NCI-H146 (cell line): Measurements from ENCODE around the gene FOXP1.
A peak's percentile ranks its signal among the peaks of the same experiment; 100 is the strongest.

Source experiments
- DNase-seq: peaks from one replicate; lab custom pipeline; 2025; lab: John Stamatoyannopoulos, UW

FOXP1 gene

GRCh38 chr3:71072986-71073385, 510.5 kb downstream of the FOXP1 start:
- DNase-seq: no peak

DNA sequence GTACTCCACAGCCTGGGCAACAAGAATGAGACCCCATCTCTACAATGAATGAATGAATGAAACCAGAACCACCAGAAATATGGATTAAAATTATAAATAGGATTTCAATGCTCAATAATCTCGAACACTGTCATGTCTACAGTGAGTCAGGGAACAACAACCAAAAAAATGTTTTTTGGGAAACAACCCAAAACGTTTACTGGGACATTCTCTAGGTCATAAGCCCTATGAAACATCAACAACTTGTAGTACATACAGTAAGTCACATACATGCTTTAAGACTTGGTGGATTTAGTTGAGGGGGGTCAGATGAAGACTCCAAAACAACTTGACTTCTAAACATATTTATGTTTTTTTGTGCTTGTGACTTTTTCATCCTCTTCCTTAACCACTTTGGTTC, 511.2 kb downstream of the FOXP1 start:
- DNase-seq: no peak

GRCh38 chr3:71070497-71071463, 512.7 kb downstream of the FOXP1 start:
- DNase-seq: no peak

- peak; percentile 49 for DNase-seq
These were observed 513.7 kb downstream of the FOXP1 start for GRCh38 chr3:71069797-71070196.

GRCh38 chr3:71067977-71068654, 515.4 kb downstream of the FOXP1 start:
- DNase-seq: no peak

DNA sequence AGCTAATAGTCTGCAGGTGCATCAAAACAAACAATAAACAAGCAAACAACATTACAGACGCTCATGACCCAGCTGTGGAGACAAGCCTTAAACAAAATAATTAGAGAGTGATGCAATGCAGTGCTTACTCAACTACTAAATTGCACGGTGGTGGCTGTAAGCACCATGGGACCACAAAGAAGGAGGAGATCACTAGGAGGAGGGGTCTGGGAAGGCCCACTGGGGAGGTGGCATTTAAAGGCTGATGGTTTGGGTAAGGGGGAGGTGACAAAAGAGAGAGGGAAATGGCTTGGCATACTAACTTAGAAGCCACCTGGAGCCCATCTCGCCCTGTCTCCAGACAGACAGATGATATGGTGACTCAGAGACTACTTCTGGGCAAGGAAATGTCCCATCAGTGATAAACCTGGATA, 516.7 kb downstream of the FOXP1 start:
- DNase-seq: no peak

- no peak for DNase-seq
These were observed 517.2 kb downstream of the FOXP1 start for GRCh38 chr3:71066356-71066755.

- no peak for DNase-seq
These were observed 517.8 kb downstream of the FOXP1 start for GRCh38 chr3:71065764-71066013.

GRCh38 chr3:71064956-71065763, 518.4 kb downstream of the FOXP1 start:
- peak; percentile 67 for DNase-seq

DNA sequence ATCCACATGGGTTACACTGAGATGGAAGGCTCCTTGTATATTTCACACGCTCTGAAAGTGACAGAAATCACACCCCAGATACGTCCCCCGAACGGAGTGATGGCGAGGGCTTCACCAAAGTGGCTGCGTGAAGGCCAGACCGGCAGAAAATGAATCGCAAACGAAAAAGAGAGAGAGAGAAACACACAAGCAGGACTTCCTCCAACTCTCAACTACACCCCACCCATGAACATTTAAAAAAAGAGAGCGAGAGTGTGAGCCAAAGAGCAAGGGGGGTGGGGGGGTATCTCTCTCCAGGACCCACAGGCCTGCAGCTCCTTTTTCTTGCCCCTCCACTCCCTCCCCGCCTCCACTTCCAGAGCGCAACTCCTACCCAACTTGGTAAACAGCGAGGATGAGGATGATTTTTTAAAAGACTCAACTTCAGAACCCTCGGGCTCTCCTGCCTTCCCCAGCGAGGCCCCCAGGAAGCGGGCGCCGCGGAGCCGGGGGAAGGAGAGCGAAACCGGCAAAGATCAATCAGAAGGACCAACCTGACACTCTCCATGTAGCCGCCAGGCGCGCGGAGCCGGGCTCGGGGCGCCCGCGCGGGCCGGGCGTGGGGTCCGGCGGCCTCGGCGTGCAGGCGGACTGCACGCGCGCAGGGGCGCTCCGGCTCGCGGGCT, 519.1 kb downstream of the FOXP1 start:
- DNase-seq: peak; percentile 43

DNA sequence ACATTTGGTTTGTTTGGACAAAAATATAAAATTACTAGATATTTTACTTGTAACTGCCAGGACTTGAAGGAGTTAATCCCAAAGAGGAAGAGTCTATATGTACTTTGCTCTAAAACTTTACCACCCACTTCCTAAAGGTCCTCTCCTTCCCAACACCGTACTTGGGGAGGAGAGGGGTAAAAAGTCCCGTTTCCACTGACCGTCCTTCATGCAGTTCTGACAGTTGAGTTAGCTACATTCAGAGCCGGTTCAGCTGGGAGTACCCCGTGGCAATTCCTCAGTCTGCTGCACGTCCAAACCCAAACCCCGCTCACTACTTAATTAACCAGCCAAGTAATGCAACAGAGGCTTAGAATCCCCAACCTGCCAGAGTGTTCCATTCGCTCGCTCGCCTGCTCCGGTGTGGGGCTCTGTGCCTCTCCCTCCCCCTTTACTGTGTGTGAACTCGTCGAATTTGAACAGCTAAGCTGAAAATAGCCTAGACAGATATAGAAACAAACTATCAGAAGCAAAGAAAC, 519.7 kb downstream of the FOXP1 start:
- no peak for DNase-seq

- DNase-seq: peak; percentile 35
These were observed 520.4 kb downstream of the FOXP1 start for GRCh38 chr3:71062952-71063772.

DNA sequence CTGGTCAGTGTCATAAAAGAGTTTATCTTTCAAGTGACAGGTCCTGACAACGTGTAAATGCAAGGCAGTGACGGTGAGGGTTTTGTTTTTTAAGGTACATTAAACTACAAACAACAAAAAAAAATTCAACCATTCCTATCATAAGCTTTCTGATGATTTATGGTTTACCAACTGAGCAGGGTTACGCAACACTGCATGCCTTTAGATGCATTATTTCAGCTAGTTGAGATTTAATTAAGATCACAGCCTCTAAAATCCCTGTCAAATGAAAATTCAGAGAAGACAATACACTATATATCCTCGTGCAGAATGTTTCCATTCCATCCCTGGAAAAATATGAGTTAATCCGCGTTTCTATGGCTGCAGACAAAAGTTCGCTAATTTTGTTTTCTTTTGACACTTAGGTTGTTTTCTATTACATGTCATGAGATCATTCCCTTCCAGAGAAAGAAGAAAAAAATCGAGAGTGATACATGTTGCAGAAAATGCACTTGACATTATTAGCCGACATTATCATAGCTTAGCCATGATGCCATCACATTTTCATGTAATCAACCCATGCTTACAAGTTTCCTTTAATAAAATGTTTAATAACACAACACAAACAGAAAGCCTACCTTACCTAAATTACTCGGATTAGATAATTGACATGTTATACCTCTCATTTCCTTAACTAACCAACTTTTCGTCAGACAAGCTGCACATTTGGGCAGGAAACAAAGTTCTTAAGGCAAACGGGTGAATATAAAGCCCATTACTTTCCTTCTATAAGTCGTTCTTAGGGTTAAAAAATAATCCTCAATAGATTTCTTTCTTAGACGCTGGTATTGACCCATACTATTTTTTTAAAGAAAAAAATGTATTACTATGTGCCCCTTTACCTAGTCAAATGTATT, 521.2 kb downstream of the FOXP1 start:
- no peak for DNase-seq

DNA sequence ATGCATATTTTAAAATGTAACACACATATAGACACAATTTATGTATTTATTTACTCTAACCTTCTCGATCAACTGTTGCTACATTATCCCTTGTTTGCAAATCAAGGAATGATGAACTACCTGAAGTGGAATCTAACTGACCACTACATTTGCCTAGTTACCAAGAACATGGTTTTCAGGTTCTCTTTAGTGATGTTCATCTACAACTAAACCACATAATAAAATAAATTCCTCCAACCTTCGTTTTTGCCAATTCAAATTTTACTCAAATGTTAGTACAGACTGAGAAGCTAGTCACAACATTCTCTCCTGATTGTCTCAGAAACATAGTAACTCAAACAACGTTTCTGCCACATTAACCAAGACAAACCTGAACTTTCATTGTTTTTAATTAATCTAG, 521.9 kb downstream of the FOXP1 start:
- no peak for DNase-seq

DNA sequence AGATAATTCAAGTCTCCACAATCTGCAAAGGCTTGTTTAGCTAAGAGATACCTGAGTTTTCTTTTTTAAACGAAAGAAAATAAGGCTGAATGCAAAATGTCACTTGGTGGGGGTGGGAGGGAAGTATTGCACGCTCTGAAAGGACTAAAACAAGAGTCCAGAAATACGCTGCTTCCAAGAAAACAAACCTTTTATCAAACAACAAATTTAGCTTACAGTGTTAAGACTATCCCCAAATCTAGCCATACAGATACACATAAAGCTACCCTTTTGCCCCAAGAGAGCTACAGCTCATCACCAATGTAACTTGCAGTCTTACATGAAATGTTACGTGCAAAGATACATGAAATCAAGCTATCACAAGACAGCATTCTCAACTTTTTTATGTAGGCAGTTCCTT, 522.5 kb downstream of the FOXP1 start:
- no peak for DNase-seq

- no peak for DNase-seq
These were observed 523.0 kb downstream of the FOXP1 start for GRCh38 chr3:71060536-71060935.

GRCh38 chr3:71057526-71057894, 526.0 kb downstream of the FOXP1 start:
- DNase-seq: peak; percentile 26

DNA sequence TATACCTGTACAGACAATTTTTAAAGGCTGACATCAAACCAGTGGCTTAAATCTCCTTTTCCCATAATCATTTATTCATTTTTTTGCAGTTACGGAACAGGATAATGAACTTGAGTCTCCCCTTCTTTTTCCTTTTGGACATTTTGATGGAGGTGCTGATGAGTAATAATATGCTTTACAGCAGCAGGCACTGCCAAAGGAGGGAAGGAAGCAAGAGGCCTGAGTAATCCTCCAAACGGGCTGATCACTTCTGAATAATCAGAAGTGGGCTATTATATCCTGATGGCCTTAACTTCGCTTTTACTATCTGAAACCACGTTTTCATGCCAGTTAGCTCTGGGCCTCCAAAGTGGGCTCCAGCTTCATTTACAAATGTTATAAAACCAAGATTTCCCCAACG, 527.2 kb downstream of the FOXP1 start:
- no peak for DNase-seq

DNA sequence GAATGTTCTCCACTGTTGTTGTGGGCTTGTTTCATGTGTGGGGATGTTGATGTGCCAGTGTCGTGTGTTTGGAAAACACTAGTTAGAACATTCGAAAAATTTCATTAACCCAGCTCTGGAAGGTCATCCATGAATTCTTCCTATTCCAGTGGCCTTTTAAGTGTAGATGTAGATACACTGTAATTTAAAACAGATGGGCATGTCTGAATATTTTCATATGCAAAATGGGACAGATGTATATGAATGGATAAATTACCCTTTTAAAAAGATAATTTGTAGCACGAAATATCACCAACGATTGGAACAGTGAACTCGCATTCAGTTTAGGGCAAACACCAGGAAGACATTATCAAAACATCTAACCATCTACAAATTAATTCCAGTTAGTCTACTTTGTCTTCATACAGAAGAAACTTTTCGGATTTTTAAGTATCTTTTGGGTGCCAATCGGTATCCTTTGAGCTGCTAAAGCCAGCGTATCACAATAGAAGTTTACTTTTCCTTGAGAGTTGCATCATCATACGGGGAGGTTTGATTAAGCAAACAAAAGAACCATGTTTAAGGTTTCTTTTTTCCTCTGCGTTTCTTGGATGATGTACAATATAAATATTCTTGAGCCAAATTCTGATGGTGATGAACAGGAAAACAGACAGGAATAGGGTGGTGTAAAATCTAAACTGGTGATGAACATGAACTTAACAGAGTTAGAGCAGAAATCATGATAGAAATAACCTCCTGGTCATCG, 528.1 kb downstream of the FOXP1 start:
- no peak for DNase-seq
